Psoas muscle (tissue), 8 donors: ENCODE measurements around the gene SARS1. TPM values are rescaled to one million over a fixed set of nuclear protein-coding genes. Genes with fewer than 3 reads are reported as not detected.

Source experiments
- ATAC-seq, 4 donors: fragments of 200-7000 bp; cut with Tn5 transposase; one replicate each; pipeline ENCODE4 v1.9.1; 2020; ENCODE audit warnings: moderate library complexity in 3 of 4, mild to moderate bottlenecking in 2 of 4
- DNase-seq, 2 donors: peaks; one replicate each; pipeline ENCODE4 v3.0.0-alpha.2; 2020
- H3K27ac ChIP-seq: fragments of 200-600 bp; one replicate; pipeline ENCODE4 v1.8.0; 2022
- H3K27me3 ChIP-seq, 3 donors: fragments of 200-600 bp in 1 of 3; one replicate each; pipeline versions ENCODE4 v1.6.1 to v1.8.0; 2013 to 2022; ENCODE audit warnings: low read length in 2 of 3, mild to moderate bottlenecking in 2 of 3, moderate library complexity in 1 of 3; ENCODE audit not compliant: insufficient read depth in 3 of 3
- H3K36me3 ChIP-seq, 2 donors: fragments of 200-600 bp in 1 of 2; one replicate each; pipeline versions ENCODE4 v1.6.1 to v1.8.0; 2013 to 2022; ENCODE audit warnings: low read depth in 1 of 2, mild to moderate bottlenecking in 1 of 2, moderate library complexity in 1 of 2; ENCODE audit not compliant: insufficient read depth in 1 of 2
- H3K4me1 ChIP-seq: fragments of 200-600 bp; one replicate; pipeline ENCODE4 v1.8.0; 2022
- H3K4me3 ChIP-seq: fragments of 200-600 bp; one replicate; pipeline ENCODE4 v1.8.0; 2022; ENCODE audit warnings: mild to moderate bottlenecking
- H3K9me3 ChIP-seq: fragments of 200-600 bp; one replicate; pipeline ENCODE4 v1.8.0; 2022
- CTCF ChIP-seq: fragments of 200-600 bp; IDR thresholded peaks from one replicate; pipeline ENCODE4 v1.8.0; 2022; ENCODE audit warnings: antibody characterized with exemption
- WGBS, 3 donors: extraction: QIAGEN DNeasy Blood & Tissue Kit; methylation state at CpG; one replicate each; pipeline versions ENCODE4 v1.1.6 to v1.1.7; 2013; 5-methylcytosine and 5-hydroxymethylcytosine counted together
- intact Hi-C, 2 donors: fragments of 100-400 bp; cut with DNase I; formaldehyde crosslinking; loops; one replicate each; pipeline versions ENCODE4 v1.11.0 to v1.14.2; 2022
- polyA plus RNA-seq, 3 donors: library from polyadenylated mRNA; stranded (reverse); fragments of 200-250 nt; gene quantifications; one replicate each; pipeline ENCODE4 v1.2.3, GENCODE V29; 2013
- total RNA-seq, 4 donors: library from RNA; stranded (reverse); fragmentation: NEBNext Ultra II Directional in 2 of 4; extraction: Animal tissue kit (Norgen Biotek cat#: 25700) in 2 of 4; gene quantifications; one replicate each; pipeline versions ENCODE4 v1.2.1 to v1.2.4, GENCODE V29; 2021 to 2023
- donor health status: healthy with polysubstance abuse.
- donor health status: DM: no; HTN: no; CAD: no; lungs with moderate emphysema.
- donor health status: Bipolar disorder and iron deficiency.
- donor health status: healthy.
- donor health status: DM: yes; HTN: yes; CAD: no.
- donor health status: DM: no; HTN: no; CAD: no.
- donor health status: DM: no; HTN: no; CAD: no.
- donor health status: DM: yes; HTN: yes; CAD: no.

SARS1 gene
- total and polyA plus RNA-seq, 7 donors, result 76.4 to 155 (median 149) TPM

- 95 to 96% (median 96%) methylated on average over 7 of the region's 7 CpGs for WGBS, 3 donors
- no peaks in the 10 kb centered on the region for H3K36me3 ChIP-seq
- no peaks in the 10 kb centered on the region for H3K27me3 ChIP-seq
- H3K9me3 ChIP-seq, result no peaks in the 10 kb centered on the region
- DNase-seq (no peak), ATAC-seq (no peak)
- peaks cover 14% of the 10 kb centered on the region for H3K4me1 ChIP-seq
- intact Hi-C loops, result no loop called here
- no peak overlapping the region for H3K27ac ChIP-seq
- no peak overlapping the region for H3K4me3 ChIP-seq
- TF ChIP-seq CTCF, result no peak
Measured at GRCh38 chr1:109248444-109248796, 34.7 kb downstream of the SARS1 start.

- Histone ChIP-seq H3K27me3 (no peaks in the 10 kb centered on the region), H3K9me3 (no peaks in the 10 kb centered on the region), H3K4me1 (peaks cover 18% of the 10 kb centered on the region), H3K4me3 (peak within 1 kb of the TSS; percentile 76), H3K36me3 (no peaks in the 10 kb centered on the region), H3K27ac (no peak within 1 kb of the TSS)
- 13 to 17% (median 16%) methylated on average over 36 to 49 of the region's 49 CpGs for WGBS, 3 donors
- intact Hi-C loops, result no loop called here
- ATAC-seq, result peak; percentile 66 to 82 (median 72)
- TF ChIP-seq CTCF, result no peak
- DNase-seq, result peak; percentile 64 to 77
Measured at GRCh38 chr1:109248797-109249629, 35.3 kb downstream of the SARS1 start, which contains the start of gene CELSR2. Gene CELSR2, plus strand, starts transcription at chr1:109249539. Its CDS starts 541 bp downstream, at chr1:109250080.

GRCh38 chr1:109249654-109250401 is 36.1 kb downstream of the SARS1 start:
- ATAC-seq (peak; percentile 6 to 20 (median 14)), DNase-seq (peak in 1 of 2 donors; percentile 56)
- peak overlapping the region; percentile 76 for H3K4me3 ChIP-seq
- H3K36me3 ChIP-seq, result no peaks in the 10 kb centered on the region
- TF ChIP-seq CTCF, result no peak
- no peaks in the 10 kb centered on the region for H3K27me3 ChIP-seq
- peaks cover 21% of the 10 kb centered on the region for H3K4me1 ChIP-seq
- no peak overlapping the region for H3K27ac ChIP-seq
- intact Hi-C loops, result no loop called here
- no peaks in the 10 kb centered on the region for H3K9me3 ChIP-seq
- WGBS, 3 donors, result 2 to 4% (median 2%) methylated on average over 46 to 80 of the region's 80 CpGs

GRCh38 chr1:109250454-109251276 is 36.9 kb downstream of the SARS1 start:
- H3K9me3 ChIP-seq, result no peaks in the 10 kb centered on the region
- WGBS, 3 donors, result 82 to 90% (median 86%) methylated on average over 33 of the region's 33 CpGs
- H3K36me3 ChIP-seq, result no peaks in the 10 kb centered on the region
- H3K4me1 ChIP-seq, result peaks cover 27% of the 10 kb centered on the region
- ATAC-seq (no peak), DNase-seq (peak in 1 of 2 donors; percentile 49)
- intact Hi-C loops, result no loop called here
- H3K27ac ChIP-seq, result no peak overlapping the region
- no peaks in the 10 kb centered on the region for H3K27me3 ChIP-seq
- no peak for TF ChIP-seq CTCF
- peak overlapping the region; percentile 76 for H3K4me3 ChIP-seq
